Measurements from ENCODE around the gene COL24A1. TPM values are rescaled to one million over a fixed set of nuclear protein-coding genes. Genes with fewer than 3 reads are reported as not detected.
A peak's percentile ranks its signal among the peaks of the same experiment; 100 is the strongest.

The COL24A1 gene
- total and polyA plus RNA-seq, 2 of the 13 experiments (the other 11 are each of a cell fraction or from before 2014, with no cell fraction given): 0.04 to 0.13 TPM

- CTCF ChIA-PET (ENCODE audit: low intra/inter-chr PET ratio, low total read pairs): no interaction called here
- no peak overlapping the region for H3K4me2 ChIP-seq (ENCODE audit: low read depth, low read length)
- BruUV-seq (replicated peaks): no TSS peak
- in situ Hi-C loops (cut with HindIII; ENCODE audit: extremely low pct_ligation_motif_present, low pct_unique_long_range_greater_than_20kb) (no loop called here), intact Hi-C loops (cut with micrococcal nuclease; ENCODE audit: unreplicated experiment) (no loop called here)
- H3K36me3 ChIP-seq (replicated peaks in 1 of 2; ENCODE audit: control insufficient read depth in 1 of 2, insufficient read depth in 2 of 2, low read length in 2 of 2): no peaks in the 10 kb centered on the region
- no peaks in the 10 kb centered on the region for H3K4me1 ChIP-seq (ENCODE audit: insufficient read depth, low read length)
- no peaks in the 10 kb centered on the region for H3K27me3 ChIP-seq (ENCODE audit: control insufficient read depth in 1 of 2, insufficient read depth in 2 of 2, low read length in 2 of 2)
- no peak for TF ChIP-seq ZBTB3 (CRISPR knock-in tag; IDR thresholded peaks at IDR 0.05; ENCODE audit: borderline replicate concordance, low read depth)
- peak; percentile 84 for TF ChIP-seq NFE2L2 (IDR thresholded peaks at IDR 0.05; ENCODE audit: low read length)
- peak in 1 of 2 experiments; percentile 28; a peak in 1 of 4 replicates for TF ChIP-seq MAFK (conservative IDR thresholded peaks at IDR 0.05 in 1 of 2, IDR thresholded peaks at IDR 0.05 in 1 of 2; ENCODE audit: low read length in 2 of 2)
- H2AFZ ChIP-seq (ENCODE audit: low read length): no peak overlapping the region
- H3K27ac ChIP-seq (ENCODE audit: extremely low read length, insufficient read depth, low read length): no peak overlapping the region
- WGBS (ENCODE audit: low lambda C conversion rate): 0% methylated on average over 2 of the region's 2 CpGs
- H4K20me1 ChIP-seq (ENCODE audit: insufficient read depth, low read length): no peaks in the 10 kb centered on the region
- H3K79me2 ChIP-seq (ENCODE audit: insufficient read depth, low read length): no peaks in the 10 kb centered on the region
- no peak overlapping the region for H3K4me3 ChIP-seq (replicated peaks in 1 of 3; ENCODE audit: insufficient read depth in 1 of 3, low read depth in 2 of 3, low read length in 3 of 3)
- DNase-seq (ENCODE audit: low spot score) (no peak), FAIRE-seq (no peak), ATAC-seq (no peak)
- H3K9me3 ChIP-seq (ENCODE audit: low read length): no peaks in the 10 kb centered on the region
- H3K9ac ChIP-seq (ENCODE audit: insufficient read depth, low read depth, low read length): no peak overlapping the region
- POLR2A ChIA-PET: no interaction called here
These were observed 163.8 kb downstream of the COL24A1 start for GRCh38 chr1:85992791-85993190.

- H3K4me3 ChIP-seq (replicated peaks in 1 of 3; ENCODE audit: insufficient read depth in 1 of 3, low read depth in 2 of 3, low read length in 3 of 3): no peak overlapping the region
- H3K4me2 ChIP-seq (ENCODE audit: low read depth, low read length): no peak overlapping the region
- in situ Hi-C loops (cut with HindIII; ENCODE audit: extremely low pct_ligation_motif_present, low pct_unique_long_range_greater_than_20kb) (no loop called here), intact Hi-C loops (cut with micrococcal nuclease; ENCODE audit: unreplicated experiment) (no loop called here)
- no peaks in the 10 kb centered on the region for H3K9me3 ChIP-seq (ENCODE audit: low read length)
- H3K36me3 ChIP-seq (replicated peaks in 1 of 2; ENCODE audit: control insufficient read depth in 1 of 2, insufficient read depth in 2 of 2, low read length in 2 of 2): no peaks in the 10 kb centered on the region
- no peaks in the 10 kb centered on the region for H3K27me3 ChIP-seq (ENCODE audit: control insufficient read depth in 1 of 2, insufficient read depth in 2 of 2, low read length in 2 of 2)
- no peak overlapping the region for H2AFZ ChIP-seq (ENCODE audit: low read length)
- BruUV-seq (replicated peaks): no TSS peak
- H4K20me1 ChIP-seq (ENCODE audit: insufficient read depth, low read length): no peaks in the 10 kb centered on the region
- 0% methylated on average over 1 of the region's 1 CpG for WGBS (ENCODE audit: low lambda C conversion rate)
- POLR2A ChIA-PET: no interaction called here
- no peak for DNase-seq (ENCODE audit: low spot score)
- H3K27ac ChIP-seq (ENCODE audit: extremely low read length, insufficient read depth, low read length): no peak overlapping the region
- CTCF ChIA-PET (ENCODE audit: low intra/inter-chr PET ratio, low total read pairs): no interaction called here
- TF ChIP-seq ZBTB42 (CRISPR knock-in tag; IDR thresholded peaks at IDR 0.05) (no peak), ZNF704 (CRISPR knock-in tag; IDR thresholded peaks at IDR 0.05; ENCODE audit: borderline replicate concordance) (no peak), ZC3H4 (CRISPR knock-in tag; IDR thresholded peaks at IDR 0.05; ENCODE audit: borderline replicate concordance) (no peak), MEF2D (CRISPR knock-in tag; IDR thresholded peaks at IDR 0.05) (no peak), ZNF841 (CRISPR knock-in tag; IDR thresholded peaks at IDR 0.05; ENCODE audit: borderline replicate concordance) (no peak), PAXIP1 (CRISPR knock-in tag; conservative IDR thresholded peaks at IDR 0.05) (no peak), KLF9 (CRISPR knock-in tag; IDR thresholded peaks at IDR 0.05; ENCODE audit: low read depth) (no peak)
- TF ChIP-seq, protein P1, sequence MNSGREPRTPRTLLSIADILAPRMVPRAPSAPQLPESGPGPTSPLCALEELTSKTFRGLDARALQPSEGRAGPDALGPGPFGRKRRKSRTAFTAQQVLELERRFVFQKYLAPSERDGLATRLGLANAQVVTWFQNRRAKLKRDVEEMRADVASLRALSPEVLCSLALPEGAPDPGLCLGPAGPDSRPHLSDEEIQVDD (CRISPR knock-in tag; IDR thresholded peaks at IDR 0.05; ENCODE audit: borderline replicate concordance): no peak
- TF ChIP-seq, protein P2, sequence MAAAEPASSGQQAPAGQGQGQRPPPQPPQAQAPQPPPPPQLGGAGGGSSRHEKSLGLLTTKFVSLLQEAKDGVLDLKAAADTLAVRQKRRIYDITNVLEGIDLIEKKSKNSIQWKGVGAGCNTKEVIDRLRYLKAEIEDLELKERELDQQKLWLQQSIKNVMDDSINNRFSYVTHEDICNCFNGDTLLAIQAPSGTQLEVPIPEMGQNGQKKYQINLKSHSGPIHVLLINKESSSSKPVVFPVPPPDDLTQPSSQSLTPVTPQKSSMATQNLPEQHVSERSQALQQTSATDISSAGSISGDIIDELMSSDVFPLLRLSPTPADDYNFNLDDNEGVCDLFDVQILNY (CRISPR knock-in tag; conservative IDR thresholded peaks at IDR 0.05): no peak
- no peak for ATAC-seq
- FAIRE-seq: no peak
- no peaks in the 10 kb centered on the region for H3K4me1 ChIP-seq (ENCODE audit: insufficient read depth, low read length)
- no peak overlapping the region for H3K9ac ChIP-seq (ENCODE audit: insufficient read depth, low read depth, low read length)
- no peaks in the 10 kb centered on the region for H3K79me2 ChIP-seq (ENCODE audit: insufficient read depth, low read length)
These were observed 165.3 kb downstream of the COL24A1 start for GRCh38 chr1:85991261-85991660.
